ENCODE data around the gene PYROXD2. TPM values are rescaled to one million over a fixed set of nuclear protein-coding genes. Genes with fewer than 3 reads are reported as not detected.

Gene PYROXD2
- total and polyA plus RNA-seq, 2 experiments from 2014 or later, result 1.3 to 2.6 TPM

DNA sequence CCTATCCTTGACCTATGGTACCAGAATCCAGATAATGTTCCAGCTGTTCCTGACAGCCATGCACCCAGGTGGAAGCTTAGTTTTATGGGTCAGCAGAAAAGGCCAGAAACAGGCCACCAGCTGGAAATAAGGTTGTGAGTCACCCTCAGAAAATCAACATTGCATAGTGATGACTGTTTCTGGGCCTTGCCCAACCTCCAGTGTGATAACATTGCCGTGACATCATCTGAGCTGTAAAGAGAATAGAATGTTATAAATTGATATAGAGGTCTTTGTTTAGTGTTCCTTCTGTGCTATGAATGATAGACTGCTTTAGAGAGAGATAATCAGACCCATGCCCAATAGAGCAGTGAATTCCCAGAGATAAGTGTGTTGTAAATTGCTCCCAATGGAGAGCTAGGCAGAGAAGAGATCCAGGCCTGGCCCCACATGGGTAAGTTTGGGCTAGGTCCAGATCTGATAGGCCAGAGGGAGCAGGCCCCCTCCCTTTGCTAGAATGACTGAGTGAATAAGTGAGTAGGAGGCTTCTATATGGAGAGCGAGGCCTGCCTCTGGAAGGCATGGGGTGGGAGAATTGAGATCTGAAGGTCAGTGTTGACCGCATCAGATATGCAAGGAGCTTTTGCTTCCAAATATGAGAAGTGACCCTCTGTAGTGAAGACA is 46.0 kb upstream of the PYROXD2 start:
- peaks cover 5% of the 10 kb centered on the region for H3K27me3 Mint-ChIP-seq (ENCODE audit: insufficient read depth, low read depth, poor library complexity)
- Histone ChIP-seq H3K9me2 (ENCODE audit: insufficient read depth) (no peaks in the 10 kb centered on the region), H4K20me1 (replicated peaks; ENCODE audit: insufficient read depth) (no peaks in the 10 kb centered on the region), H3K79me2 (replicated peaks; ENCODE audit: insufficient read depth) (no peaks in the 10 kb centered on the region), H3K27ac (ENCODE audit: low read depth) (no peak overlapping the region), H3K4me1 (ENCODE audit: insufficient read depth) (peaks cover 21% of the 10 kb centered on the region), H3K27me3 (ENCODE audit: insufficient read depth) (no peaks in the 10 kb centered on the region), H2AFZ (no peak overlapping the region), H3F3A (replicated peaks; ENCODE audit: low read depth) (no peaks in the 10 kb centered on the region), H3K4me3 (no peak overlapping the region), H3K4me2 (no peak overlapping the region), H3K36me3 (ENCODE audit: insufficient read depth) (no peaks in the 10 kb centered on the region)
- H3K36me3 Mint-ChIP-seq (ENCODE audit: low read depth), result no peaks in the 10 kb centered on the region
- DNase-seq (ENCODE audit: low spot score) (no peak), ATAC-seq (no peak)
- no peak overlapping the region for H3K27ac Mint-ChIP-seq
- TF ChIP-seq ZNF114 (CRISPR knock-in tag; IDR thresholded peaks at IDR 0.05) (no peak), ZNF331 (CRISPR knock-in tag; IDR thresholded peaks at IDR 0.05; ENCODE audit: low read depth) (no peak), NANOG (IDR thresholded peaks at IDR 0.05; ENCODE audit: borderline replicate concordance) (no peak), POLR2AphosphoS5 (IDR thresholded peaks at IDR 0.05; ENCODE audit: low read depth) (no peak)
- TF ChIP-seq, protein P1, sequence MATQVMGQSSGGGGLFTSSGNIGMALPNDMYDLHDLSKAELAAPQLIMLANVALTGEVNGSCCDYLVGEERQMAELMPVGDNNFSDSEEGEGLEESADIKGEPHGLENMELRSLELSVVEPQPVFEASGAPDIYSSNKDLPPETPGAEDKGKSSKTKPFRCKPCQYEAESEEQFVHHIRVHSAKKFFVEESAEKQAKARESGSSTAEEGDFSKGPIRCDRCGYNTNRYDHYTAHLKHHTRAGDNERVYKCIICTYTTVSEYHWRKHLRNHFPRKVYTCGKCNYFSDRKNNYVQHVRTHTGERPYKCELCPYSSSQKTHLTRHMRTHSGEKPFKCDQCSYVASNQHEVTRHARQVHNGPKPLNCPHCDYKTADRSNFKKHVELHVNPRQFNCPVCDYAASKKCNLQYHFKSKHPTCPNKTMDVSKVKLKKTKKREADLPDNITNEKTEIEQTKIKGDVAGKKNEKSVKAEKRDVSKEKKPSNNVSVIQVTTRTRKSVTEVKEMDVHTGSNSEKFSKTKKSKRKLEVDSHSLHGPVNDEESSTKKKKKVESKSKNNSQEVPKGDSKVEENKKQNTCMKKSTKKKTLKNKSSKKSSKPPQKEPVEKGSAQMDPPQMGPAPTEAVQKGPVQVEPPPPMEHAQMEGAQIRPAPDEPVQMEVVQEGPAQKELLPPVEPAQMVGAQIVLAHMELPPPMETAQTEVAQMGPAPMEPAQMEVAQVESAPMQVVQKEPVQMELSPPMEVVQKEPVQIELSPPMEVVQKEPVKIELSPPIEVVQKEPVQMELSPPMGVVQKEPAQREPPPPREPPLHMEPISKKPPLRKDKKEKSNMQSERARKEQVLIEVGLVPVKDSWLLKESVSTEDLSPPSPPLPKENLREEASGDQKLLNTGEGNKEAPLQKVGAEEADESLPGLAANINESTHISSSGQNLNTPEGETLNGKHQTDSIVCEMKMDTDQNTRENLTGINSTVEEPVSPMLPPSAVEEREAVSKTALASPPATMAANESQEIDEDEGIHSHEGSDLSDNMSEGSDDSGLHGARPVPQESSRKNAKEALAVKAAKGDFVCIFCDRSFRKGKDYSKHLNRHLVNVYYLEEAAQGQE (IDR thresholded peaks at IDR 0.05; ENCODE audit: unreplicated experiment), result no peak
- TF ChIP-seq, protein P2, sequence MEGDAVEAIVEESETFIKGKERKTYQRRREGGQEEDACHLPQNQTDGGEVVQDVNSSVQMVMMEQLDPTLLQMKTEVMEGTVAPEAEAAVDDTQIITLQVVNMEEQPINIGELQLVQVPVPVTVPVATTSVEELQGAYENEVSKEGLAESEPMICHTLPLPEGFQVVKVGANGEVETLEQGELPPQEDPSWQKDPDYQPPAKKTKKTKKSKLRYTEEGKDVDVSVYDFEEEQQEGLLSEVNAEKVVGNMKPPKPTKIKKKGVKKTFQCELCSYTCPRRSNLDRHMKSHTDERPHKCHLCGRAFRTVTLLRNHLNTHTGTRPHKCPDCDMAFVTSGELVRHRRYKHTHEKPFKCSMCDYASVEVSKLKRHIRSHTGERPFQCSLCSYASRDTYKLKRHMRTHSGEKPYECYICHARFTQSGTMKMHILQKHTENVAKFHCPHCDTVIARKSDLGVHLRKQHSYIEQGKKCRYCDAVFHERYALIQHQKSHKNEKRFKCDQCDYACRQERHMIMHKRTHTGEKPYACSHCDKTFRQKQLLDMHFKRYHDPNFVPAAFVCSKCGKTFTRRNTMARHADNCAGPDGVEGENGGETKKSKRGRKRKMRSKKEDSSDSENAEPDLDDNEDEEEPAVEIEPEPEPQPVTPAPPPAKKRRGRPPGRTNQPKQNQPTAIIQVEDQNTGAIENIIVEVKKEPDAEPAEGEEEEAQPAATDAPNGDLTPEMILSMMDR (conservative IDR thresholded peaks at IDR 0.05; ENCODE audit: low read depth in 2 of 2), result no peak
- TF ChIP-seq, protein P3, sequence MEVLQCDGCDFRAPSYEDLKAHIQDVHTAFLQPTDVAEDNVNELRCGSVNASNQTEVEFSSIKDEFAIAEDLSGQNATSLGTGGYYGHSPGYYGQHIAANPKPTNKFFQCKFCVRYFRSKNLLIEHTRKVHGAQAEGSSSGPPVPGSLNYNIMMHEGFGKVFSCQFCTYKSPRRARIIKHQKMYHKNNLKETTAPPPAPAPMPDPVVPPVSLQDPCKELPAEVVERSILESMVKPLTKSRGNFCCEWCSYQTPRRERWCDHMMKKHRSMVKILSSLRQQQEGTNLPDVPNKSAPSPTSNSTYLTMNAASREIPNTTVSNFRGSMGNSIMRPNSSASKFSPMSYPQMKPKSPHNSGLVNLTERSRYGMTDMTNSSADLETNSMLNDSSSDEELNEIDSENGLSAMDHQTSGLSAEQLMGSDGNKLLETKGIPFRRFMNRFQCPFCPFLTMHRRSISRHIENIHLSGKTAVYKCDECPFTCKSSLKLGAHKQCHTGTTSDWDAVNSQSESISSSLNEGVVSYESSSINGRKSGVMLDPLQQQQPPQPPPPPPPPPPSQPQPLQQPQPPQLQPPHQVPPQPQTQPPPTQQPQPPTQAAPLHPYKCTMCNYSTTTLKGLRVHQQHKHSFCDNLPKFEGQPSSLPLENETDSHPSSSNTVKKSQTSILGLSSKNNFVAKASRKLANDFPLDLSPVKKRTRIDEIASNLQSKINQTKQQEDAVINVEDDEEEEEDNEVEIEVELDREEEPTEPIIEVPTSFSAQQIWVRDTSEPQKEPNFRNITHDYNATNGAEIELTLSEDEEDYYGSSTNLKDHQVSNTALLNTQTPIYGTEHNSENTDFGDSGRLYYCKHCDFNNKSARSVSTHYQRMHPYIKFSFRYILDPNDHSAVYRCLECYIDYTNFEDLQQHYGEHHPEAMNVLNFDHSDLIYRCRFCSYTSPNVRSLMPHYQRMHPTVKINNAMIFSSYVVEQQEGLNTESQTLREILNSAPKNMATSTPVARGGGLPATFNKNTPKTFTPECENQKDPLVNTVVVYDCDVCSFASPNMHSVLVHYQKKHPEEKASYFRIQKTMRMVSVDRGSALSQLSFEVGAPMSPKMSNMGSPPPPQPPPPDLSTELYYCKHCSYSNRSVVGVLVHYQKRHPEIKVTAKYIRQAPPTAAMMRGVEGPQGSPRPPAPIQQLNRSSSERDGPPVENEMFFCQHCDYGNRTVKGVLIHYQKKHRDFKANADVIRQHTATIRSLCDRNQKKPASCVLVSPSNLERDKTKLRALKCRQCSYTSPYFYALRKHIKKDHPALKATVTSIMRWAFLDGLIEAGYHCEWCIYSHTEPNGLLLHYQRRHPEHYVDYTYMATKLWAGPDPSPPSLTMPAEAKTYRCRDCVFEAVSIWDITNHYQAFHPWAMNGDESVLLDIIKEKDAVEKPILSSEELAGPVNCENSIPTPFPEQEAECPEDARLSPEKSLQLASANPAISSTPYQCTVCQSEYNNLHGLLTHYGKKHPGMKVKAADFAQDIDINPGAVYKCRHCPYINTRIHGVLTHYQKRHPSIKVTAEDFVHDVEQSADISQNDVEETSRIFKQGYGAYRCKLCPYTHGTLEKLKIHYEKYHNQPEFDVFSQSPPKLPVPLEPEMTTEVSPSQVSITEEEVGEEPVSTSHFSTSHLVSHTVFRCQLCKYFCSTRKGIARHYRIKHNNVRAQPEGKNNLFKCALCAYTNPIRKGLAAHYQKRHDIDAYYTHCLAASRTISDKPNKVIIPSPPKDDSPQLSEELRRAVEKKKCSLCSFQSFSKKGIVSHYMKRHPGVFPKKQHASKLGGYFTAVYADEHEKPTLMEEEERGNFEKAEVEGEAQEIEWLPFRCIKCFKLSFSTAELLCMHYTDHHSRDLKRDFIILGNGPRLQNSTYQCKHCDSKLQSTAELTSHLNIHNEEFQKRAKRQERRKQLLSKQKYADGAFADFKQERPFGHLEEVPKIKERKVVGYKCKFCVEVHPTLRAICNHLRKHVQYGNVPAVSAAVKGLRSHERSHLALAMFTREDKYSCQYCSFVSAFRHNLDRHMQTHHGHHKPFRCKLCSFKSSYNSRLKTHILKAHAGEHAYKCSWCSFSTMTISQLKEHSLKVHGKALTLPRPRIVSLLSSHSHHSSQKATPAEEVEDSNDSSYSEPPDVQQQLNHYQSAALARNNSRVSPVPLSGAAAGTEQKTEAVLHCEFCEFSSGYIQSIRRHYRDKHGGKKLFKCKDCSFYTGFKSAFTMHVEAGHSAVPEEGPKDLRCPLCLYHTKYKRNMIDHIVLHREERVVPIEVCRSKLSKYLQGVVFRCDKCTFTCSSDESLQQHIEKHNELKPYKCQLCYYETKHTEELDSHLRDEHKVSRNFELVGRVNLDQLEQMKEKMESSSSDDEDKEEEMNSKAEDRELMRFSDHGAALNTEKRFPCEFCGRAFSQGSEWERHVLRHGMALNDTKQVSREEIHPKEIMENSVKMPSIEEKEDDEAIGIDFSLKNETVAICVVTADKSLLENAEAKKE (CRISPR knock-in tag; IDR thresholded peaks at IDR 0.05), result no peak
- no peak overlapping the region for H3K4me3 Mint-ChIP-seq
- H3K4me1 Mint-ChIP-seq, result peaks cover 20% of the 10 kb centered on the region
- H3K9me3 Mint-ChIP-seq, result no peaks in the 10 kb centered on the region
